ENCODE data around the gene ANKRD28.
"Not testable (repeated sequence)": the region's sequence is repeated elsewhere in the genome, so short reads cannot be mapped to it uniquely, and the experiment has no call there.

Gene ANKRD28

DNA sequence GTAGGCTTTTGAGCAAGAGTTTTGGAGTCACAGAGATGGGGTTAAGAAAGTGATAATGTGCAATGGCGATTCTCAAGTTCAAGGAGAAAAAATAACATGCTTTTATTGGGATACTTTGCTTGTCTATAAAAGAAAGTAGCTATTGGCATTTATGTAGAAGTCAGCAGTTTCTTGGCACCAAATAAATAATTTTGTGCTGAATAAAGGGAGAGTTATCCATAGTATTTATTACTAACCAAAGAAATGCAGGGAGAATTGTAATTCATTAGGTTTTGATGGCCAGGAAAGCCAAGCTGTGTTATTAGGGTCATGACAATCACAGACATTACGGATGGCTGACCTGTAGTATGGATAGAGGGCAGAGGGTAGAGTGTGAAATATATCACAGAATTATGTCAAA lies 163.1 kb downstream of the ANKRD28 start:
- DNase-seq (ENCODE audit: low spot score), result no peak

DNA sequence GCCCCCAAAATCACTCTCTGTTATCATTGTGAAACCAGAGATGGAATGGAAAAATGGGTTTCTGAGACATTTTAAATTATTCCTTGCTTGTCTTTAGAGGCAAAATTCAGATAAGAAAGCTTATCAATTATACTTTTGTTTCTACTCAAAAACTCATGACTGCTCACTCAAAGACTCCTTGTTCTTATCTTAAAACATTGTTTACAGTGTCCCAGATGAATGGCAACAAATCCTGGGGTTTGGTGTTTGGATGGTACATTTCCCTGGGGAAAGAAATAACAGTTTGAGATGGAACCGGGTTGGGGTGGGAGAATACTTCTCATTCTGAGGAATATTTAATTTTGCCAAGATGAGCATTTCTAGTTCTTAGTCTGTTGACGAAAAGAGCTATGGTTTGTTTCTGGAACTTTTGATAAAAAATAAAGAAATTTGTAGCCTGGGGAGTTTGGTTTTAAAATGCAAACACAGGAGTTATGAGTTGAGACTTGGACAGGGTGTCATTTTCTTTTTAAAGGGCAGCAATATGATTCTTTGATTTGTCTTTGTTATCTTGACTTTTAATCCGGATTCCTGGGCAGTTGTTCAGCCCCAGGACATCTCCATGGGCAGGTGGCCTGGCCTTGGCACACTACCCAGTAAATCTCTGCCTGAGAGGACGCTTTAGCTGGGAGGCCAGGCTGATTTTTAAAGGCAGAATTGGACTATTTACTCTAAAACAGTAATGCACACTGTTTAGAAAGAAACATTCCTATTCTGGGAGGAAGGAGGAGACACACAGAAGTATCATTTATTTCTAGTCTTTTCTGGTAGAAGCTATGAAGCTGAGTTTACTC lies 163.8 kb downstream of the ANKRD28 start:
- no peak for DNase-seq (ENCODE audit: low spot score)

- DNase-seq (ENCODE audit: low spot score), result no peak
Observed at GRCh38 chr3:15633159-15633558, 164.6 kb downstream of the ANKRD28 start.

GRCh38 chr3:15632212-15632580 lies 165.6 kb downstream of the ANKRD28 start:
- no peak for DNase-seq (ENCODE audit: low spot score)

- DNase-seq (ENCODE audit: low spot score), result no peak
Observed at GRCh38 chr3:15631426-15632211, 166.2 kb downstream of the ANKRD28 start.

- DNase-seq (ENCODE audit: low spot score), result no peak
Observed at GRCh38 chr3:15630646-15631350, 167.0 kb downstream of the ANKRD28 start.

DNA sequence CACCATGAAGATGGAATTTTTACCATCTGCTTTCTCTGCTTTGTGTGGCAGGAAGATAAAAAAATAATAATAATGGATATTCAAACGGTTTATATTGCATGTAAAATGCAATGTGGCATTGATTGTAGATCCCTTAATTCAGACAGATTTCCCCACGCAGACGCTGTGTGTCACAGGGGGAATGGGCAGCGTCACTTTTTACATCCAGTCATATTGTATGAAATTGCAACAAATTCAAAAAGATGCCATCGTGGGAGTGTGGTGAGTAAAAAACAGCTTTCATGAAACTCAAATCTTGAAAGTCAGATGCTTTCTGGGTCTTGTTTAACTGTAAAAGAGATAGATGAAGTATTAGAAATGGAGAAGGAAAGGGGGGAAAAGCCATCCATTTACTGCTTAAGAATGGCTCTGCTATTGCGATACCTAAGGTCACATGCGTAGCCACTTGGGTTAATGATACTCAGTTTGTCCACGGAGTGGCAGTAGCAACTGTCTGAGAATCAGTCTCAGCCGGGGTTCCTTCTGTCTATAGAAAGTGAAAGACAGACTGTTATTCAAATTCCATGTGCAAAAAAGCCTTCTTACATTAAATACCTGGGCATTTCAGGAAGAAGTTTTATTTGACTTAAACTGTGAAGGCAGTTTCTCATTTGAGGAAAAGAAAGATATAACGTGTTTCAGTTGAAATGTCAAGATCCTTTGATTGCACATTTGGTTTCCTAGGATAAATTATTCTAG lies 167.8 kb downstream of the ANKRD28 start:
- DNase-seq (ENCODE audit: low spot score), result peak; percentile 74

DNA sequence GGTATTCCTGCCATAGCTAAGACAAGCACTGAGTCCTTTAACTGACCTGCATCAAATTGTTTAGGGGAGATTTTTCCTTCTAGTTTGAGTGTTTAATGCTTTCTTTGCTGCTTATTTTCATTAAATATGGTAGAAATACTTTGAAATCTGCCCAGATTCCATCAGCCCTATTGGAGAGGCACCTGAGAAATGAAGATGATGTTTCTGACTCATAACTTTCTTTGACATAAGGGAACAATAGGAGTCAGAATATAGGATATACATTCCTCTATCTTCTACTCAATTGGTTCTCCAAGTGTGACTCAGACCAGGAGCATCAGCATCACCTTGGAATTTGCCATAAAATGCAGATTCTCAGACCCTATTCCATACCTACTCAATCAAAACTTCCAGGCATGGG lies 168.8 kb downstream of the ANKRD28 start:
- no peak for DNase-seq (ENCODE audit: low spot score)

DNA sequence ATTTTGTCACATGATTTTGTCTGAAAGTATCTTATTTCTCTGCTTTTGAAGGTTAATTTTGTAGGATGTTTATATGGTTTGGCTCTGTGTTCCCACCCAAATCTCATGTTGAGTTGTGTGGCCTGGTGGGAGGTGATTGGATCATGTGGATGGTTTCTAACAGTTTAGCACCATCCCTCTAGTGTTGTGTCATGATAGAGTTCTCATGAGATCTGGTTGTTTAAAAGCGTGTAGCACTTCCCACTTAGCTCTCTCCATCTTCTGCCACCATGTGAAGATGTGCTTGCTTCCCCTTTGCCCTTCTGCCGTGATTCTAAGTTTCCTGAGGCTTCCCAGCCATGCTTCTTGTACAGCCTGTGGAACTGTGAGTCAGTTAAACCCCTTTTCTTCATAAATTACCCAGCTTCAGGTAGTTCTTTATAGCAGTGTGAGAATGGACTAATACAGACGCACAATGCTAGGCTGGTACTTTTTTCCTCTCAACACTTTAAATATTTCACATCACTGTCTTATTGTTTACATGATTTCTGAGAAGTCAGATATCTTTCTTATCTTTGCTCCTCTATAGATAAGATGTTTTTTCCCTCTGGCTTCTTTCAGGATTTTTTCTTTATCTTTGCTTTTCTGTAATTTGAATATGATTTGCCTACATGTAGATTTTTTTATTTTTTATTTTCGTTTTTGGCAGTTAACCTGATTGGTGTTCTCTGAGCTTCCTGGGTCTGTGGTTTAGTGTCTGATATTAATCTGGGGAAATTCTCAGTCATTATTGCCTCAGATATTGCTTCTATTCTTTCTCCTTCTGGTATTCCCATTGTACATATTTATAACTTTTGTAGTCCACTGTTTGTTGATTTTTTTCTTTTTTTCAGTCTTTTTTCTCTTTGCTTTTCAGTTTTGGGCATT lies 174.0 kb downstream of the ANKRD28 start:
- no peak for DNase-seq (ENCODE audit: low spot score)

GRCh38 chr3:15619659-15620464 lies 177.9 kb downstream of the ANKRD28 start:
- DNase-seq (ENCODE audit: low spot score), result not testable (repeated sequence)
